Measurements from ENCODE around the gene INAVA. TPM values are rescaled to one million over a fixed set of nuclear protein-coding genes. Genes with fewer than 3 reads are reported as not detected.

The INAVA gene
- total RNA-seq, 1 experiment from 2014 or later, result 36.8 TPM

GRCh38 chr1:200857804-200858203 is 36.9 kb upstream of the INAVA start:
- no peak overlapping the region for H3K18ac ChIP-seq (ENCODE audit: insufficient read length, low read depth, low read length)
- H3K27ac ChIP-seq (ENCODE audit: insufficient read length, low read depth, low read length), result no peak overlapping the region
- no peak overlapping the region for H3K4me2 ChIP-seq (ENCODE audit: insufficient read depth, insufficient read length, low read length)
- Mint-ChIP-seq H3K27ac (no peak overlapping the region), H3K27me3 (ENCODE audit: low read depth) (no peaks in the 10 kb centered on the region), H3K4me3 (no peak overlapping the region), H3K9me3 (no peaks in the 10 kb centered on the region), H3K4me1 (no peaks in the 10 kb centered on the region), H3K36me3 (ENCODE audit: insufficient read depth in 1 of 3, low read depth in 3 of 3) (peaks cover 0 to 21% (median 18%) of the 10 kb centered on the region in 3 experiments; a peak in 5 of 7 replicates)
- H3K79me2 ChIP-seq (ENCODE audit: insufficient read depth, low read length), result no peaks in the 10 kb centered on the region
- no peak overlapping the region for H3K9ac ChIP-seq (ENCODE audit: extremely low read depth, insufficient read length, low read length)
- no peak overlapping the region for H3K56ac ChIP-seq (ENCODE audit: insufficient read length, low read depth, low read length)
- H3K27me3 ChIP-seq (ENCODE audit: insufficient read depth, low read length), result no peaks in the 10 kb centered on the region
- no peaks in the 10 kb centered on the region for H3K9me3 ChIP-seq (ENCODE audit: control insufficient read depth, low read depth, low read length)
- no peak overlapping the region for H4K91ac ChIP-seq (ENCODE audit: insufficient read length, low read depth, low read length)
- H3K23me2 ChIP-seq (ENCODE audit: insufficient read length, low read depth, low read length, poor library complexity, severe bottlenecking), result no peaks in the 10 kb centered on the region
- WGBS (ENCODE audit: extremely low coverage, insufficient read length, low lambda C conversion rate), result no CpG with 5 or more reads among the region's 1 CpG
- no peak overlapping the region for H2AFZ ChIP-seq (ENCODE audit: low read length)
- H3T11ph ChIP-seq (ENCODE audit: low read length), result no peak overlapping the region
- no peak for TF ChIP-seq CTCF (conservative IDR thresholded peaks at IDR 0.05)
- no peak overlapping the region for H2AK5ac ChIP-seq (ENCODE audit: insufficient read length, low read length)
- no peak overlapping the region for H2BK5ac ChIP-seq (ENCODE audit: insufficient read length, low read length)
- no peak for DNase-seq
- no peak overlapping the region for H3K4ac ChIP-seq (ENCODE audit: low read depth, low read length)
- H4K8ac ChIP-seq (replicated peaks; ENCODE audit: insufficient read length, low read depth, low read length), result no peak overlapping the region
- no peak overlapping the region for H2BK20ac ChIP-seq (ENCODE audit: low read depth, low read length, poor library complexity, severe bottlenecking)
- H2BK120ac ChIP-seq (ENCODE audit: low read depth, low read length, poor library complexity, severe bottlenecking), result no peak overlapping the region
- H3K14ac ChIP-seq (ENCODE audit: insufficient read depth, low read length), result no peak overlapping the region
- H3K79me1 ChIP-seq (ENCODE audit: insufficient read depth, low read depth, low read length, poor library complexity, severe bottlenecking), result no peaks in the 10 kb centered on the region
- no peak overlapping the region for H4K5ac ChIP-seq (ENCODE audit: insufficient read length, low read depth, low read length)
- H4K20me1 ChIP-seq (ENCODE audit: control insufficient read depth, insufficient read depth, insufficient read length), result no peaks in the 10 kb centered on the region
- H3K4me1 ChIP-seq (ENCODE audit: insufficient read depth, low read length), result no peaks in the 10 kb centered on the region
- H2BK12ac ChIP-seq (ENCODE audit: insufficient read length, low read depth, low read length), result no peak overlapping the region
- H3K23ac ChIP-seq (ENCODE audit: insufficient read length, low read depth, low read length), result no peak overlapping the region
- no peak overlapping the region for H2BK15ac ChIP-seq (ENCODE audit: low read depth, low read length)

Data from H9 (cell line).